ENCODE measurements around the gene NT5DC1.
A peak's percentile ranks its signal among the peaks of the same experiment; 100 is the strongest.

Gene NT5DC1

DNA sequence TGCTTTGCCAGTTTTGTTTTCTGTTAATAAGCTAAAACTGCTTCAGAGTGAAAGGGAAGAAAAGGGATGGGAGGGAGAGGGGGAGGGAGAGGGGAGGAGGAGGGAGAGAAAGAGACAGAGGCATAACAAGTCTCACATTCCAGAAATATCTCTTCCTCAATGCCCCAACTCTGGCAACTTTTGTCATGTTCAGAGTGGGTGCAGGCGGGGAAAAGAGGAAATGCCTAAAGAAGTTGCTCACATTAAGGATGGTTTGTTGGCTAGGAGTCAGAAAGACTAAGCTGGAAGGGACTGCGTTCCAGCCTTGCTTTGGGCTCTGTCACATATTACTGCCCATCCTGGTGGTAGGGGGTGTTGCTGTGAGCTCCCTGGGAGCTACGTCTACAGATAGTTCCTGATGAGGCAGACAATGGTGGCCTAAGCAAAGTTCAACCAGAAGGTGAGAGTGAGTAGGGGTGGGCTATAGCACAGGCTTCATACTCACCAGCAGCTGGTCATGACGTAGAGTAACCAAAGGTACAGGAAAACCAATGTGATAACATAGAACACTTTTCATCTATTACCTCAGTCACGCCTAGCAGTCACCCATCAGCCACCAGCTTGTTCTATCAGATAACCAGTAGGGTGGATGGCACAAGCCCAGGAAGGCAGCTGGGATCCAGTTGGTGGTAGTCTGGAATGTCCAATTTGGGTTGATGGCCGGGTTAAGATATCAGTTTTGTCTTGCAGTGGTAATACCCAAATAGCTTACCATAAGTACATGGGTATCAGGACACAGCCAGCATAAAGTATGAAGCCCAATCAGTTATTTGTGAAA, 151.1 kb downstream of the NT5DC1 start:
- no peak for DNase-seq

DNA sequence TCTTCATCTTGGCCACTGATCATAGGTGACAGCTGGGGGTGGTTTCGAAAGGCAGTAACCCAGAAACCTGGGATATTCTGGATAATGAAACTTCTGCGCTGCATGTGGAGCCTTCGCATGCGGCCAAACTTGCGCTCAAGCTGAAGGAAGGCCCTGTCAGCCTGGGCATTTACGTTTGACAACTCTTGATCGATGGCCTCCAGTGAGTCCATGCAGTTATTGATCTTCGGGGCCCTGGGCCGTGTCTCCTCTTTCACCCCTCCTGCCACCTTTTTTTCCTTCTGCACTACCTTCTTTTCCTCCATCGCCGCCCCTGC, 152.5 kb downstream of the NT5DC1 start:
- no peak for DNase-seq

DNA sequence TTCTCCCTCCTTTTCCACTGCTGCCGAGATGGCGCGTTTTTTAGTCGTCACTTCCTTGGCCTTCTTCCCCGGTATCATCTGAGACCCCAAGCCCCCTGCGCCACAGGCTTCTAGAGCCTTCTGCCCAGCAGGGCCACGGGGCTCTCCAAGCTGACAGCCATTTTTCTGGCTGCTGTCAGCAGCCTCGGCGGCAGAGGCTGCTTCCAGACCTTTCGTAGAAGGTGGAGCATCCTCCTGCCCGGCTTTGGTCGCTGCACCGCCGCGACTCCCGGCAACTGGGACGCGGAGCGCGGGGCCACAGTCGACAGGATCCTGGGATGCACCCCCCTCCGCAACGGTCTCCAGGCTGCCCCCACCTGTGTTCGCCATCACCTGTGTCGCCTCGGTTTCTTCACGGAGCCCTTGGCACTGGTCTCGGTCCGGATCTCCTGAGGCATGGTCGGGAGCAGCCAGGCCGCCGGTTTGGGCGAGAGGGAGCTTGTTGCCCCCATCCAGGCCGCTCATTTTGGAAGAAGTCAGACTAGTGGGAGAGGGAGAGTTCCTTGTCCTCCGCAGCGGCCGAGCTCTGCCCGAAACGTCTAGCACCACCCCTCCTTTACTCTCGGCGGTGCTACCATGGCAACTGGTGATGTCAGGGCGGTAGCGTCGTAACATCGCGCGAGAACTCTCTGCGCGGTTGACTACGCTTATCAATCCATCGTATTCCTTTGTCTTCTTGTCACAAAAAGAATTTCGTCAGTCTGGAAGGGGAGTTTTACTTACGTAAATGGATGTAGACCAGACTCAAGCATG, 153.0 kb downstream of the NT5DC1 start, which contains the start of gene TSPYL4:
TSS of gene TSPYL4 (minus strand) at position 571 of the 792 bp plus-strand sequence. CDS start at position 504, 67 bp downstream.
- peak; percentile 93 for DNase-seq

DNA sequence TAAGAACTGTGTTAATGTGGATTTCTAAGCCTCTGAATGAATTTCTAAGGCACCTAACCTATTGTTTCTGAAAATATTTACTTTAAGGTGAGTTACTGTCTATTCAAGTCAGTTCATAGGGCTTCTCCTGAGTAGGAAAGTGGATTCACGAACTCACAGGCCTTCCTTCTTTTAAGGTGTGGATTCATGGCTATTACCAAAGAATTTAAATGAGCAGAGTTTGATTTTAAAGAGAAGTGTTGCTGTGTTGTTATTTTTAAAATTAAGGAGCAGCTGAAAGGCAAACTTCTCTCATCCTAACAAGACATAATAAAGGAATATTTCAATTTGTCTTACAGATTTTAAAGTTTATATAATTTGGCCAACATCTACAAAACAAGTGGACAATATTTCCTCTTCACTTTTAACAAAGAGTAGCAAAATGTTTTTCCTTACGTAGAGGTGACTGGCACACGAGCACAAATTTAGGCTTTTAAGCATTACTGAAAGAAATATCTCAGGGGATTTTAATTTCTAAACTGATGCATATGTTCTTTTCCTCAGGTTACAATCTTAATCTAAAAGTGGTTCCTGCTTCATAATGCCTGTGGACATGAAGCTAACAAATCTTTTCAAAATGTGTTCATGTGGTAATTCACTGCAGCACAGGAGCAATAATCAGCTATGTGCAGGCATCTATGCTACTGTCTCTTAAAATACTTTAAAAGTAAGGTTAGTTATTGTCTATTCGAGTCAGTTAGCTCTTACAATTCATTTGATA, 153.8 kb downstream of the NT5DC1 start:
- no peak for DNase-seq

DNA sequence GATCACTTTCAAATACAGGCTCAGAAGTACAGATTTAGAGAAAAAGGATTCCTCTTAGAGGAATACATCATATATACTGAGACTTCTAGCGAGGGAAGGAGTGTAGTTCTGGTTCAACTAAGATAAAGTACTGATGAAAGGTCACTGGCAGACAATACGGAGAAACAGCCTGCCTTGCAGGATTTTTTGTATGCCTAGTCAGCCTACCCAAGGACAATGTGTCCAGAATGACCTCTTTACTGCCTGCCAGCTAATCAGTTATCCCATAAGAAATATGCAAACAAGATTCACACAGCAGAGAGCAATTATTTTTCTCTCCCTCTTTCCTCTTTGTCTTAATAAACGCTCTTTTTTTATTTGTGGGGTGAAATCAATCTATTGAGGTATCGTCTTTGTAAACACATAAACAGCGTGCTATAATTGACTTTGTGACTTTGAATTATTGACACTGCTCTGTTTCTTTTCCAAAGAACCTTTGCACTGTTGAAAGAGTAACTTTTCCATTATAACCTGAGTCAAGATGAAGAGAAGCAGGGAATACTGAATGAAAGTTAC, 154.7 kb downstream of the NT5DC1 start:
- no peak for DNase-seq

DNA sequence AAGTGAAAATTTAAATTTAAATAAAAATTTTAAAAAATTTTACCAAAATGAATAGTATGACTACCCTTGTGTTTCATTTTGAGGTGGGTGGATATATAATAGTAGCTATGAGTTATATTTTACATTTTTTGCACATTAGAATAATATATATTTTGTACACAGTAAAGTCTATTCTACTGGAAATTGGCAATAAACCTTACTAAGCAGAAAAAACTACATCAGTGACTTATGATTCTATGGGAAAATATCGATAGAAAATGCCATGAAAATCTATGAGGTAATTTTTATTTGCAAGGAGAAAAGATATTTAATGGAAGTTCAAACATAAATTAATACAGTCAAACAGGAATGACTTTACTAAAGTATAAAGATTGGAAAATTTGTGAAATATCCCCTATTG, 156.0 kb downstream of the NT5DC1 start:
- DNase-seq, result no peak

DNA sequence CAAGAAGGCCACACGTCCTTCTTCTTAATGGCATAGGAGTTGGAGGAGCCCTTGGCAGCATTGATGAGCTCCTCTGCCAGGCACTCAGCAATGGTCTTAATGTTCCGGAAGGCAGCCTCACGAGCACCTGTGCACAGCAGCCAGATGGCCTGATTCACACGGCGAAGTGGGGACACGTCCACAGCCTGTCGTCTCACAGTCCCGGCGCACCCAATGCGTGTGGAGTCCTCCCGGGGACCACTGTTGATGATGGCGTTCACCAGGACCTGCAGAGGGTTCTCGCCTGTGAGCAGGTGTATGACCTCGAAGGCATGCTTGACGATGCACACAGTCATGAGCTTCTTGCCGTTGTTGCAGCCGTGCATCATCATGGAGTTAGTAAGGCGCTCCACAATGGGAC, 157.9 kb downstream of the NT5DC1 start:
- DNase-seq, result no peak

DNA sequence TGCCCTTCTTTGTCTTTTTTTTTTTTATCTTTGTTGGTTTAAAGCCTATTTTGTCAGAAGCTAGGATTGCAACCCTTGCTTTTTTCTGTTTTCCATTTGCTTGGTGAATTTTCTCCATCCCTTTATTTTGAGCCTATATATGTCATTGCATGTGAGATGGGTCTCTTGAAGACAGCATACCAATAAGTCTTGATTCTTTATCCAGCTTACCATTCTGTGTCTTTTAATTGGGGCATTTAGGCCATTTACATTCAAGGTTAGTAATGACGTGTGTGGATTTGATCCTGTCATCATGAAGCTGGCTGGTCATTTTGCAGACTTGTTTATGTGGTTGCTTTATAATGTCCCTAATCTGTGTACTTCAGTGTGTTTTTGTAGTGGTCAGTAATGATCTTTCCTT, 162.7 kb downstream of the NT5DC1 start:
- DNase-seq, result no peak

DNA sequence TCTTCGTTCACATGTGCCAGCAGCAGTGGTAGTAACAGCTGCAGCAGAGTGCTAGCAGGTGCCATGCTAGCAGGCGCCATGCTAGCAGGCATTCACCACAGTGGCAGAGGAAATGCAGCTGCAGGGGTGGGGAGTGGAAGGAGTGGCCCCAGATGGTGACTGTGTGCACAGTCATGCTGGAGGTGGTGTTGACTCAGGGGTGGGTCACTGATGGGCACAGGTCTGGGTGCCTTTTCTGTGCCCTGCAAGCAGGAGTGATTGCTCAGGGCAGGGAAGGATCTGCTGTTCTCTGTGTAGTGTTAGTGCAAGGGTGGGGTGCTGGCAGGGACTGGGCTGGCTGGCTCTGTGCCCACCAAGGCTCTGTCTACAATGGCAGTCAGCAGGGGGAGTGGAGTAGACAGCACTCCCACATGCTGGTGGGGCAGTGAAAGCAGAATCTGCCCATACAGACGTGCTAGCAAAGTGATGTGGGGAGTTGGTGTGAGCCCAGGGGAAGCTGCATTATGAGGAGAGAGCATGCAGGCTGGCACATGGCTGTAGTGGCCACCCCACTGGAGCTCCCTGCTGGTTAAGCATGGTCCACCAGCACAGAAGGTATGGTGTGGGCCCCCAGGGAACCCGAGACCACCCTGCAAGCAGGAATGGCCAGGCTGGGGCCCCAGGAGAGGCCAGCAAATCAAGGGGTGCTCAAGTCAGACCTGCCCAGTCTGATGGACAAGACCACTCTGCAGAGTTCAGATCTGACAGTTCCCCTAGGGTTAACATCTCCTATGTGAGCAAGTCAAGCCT, 164.6 kb downstream of the NT5DC1 start:
- DNase-seq, result no peak

DNA sequence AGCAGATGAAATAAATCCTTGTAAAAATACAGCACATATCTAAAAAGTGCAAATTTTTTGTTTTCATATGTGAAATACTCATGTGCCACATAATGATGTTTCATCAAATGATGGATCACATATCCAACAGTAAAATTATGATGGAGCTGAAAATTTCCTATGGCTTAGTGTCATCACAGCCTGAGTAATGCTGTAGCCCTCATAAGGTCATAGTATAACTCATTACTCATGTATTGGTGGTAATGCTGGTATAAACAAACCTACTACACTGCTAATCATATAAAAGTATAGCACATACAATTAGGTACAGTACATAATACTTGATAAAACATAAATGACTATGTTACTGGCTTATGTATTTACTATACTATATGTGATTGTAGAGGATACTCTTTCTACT, 166.2 kb downstream of the NT5DC1 start:
- DNase-seq, result no peak

DNA sequence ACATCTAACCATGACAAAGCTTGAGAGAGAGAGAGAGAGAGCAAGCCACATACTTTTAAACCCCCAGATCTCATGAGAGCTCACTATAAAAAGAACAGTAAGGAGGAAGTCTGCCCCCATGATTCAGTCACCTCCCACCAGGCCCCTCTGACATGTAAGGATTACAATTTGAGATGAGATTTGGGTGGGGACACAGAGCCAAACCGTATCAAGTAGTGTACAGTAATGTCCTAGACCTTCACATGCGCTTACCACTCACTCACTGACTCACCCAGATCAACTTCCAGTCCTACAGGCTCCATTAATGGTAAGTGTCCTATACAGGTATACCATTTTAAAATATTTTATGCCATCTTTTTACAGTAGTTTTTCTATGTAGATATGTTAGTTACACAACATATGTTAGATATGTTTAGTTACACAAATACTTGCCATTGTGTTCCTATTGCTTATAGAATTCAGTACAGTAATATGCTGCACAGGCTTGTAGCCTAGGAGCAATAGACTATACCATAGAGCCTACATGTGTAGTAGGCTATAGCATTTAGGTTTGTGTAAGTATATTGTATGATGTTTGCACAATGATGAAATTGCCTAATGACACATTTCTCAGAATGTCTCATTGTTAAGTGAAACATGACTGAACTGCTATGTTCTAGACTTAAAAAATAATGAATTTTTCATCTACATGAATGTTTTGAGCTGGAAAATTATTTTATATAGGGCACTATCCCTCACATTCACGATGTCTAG, 167.4 kb downstream of the NT5DC1 start:
- no peak for DNase-seq

DNA sequence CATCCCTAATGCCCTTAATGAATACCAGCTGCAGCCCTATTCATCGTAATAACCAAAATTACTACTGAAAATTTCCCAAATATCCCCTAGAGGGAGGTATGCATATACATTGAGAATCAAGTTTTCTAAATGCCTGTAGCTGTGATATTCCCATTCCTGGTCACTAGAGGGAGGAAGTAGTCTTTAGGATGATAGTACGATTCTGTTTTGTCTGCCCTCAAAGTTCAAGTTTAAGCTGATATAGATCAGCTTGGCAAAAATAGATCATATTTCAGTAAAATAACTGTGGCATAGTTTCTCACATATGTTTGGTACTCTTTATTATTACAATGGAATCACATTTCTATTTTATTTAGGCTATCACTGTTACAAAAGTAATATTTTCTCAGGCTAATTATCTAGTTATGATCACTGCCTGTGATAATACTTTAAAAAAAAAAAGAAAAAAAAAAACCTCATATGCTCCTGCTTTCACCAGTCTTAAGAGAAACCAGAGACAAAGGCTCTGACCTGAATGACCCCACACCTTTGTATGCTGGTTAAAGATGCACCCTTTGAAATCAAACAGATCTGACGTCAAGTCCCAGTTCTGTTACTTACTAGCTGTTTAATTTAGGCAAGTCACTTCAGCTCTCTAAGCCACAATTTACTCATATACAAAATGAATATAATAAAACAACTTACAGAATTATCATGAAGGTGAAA, 168.1 kb downstream of the NT5DC1 start:
- peak; percentile 15 for DNase-seq

DNA sequence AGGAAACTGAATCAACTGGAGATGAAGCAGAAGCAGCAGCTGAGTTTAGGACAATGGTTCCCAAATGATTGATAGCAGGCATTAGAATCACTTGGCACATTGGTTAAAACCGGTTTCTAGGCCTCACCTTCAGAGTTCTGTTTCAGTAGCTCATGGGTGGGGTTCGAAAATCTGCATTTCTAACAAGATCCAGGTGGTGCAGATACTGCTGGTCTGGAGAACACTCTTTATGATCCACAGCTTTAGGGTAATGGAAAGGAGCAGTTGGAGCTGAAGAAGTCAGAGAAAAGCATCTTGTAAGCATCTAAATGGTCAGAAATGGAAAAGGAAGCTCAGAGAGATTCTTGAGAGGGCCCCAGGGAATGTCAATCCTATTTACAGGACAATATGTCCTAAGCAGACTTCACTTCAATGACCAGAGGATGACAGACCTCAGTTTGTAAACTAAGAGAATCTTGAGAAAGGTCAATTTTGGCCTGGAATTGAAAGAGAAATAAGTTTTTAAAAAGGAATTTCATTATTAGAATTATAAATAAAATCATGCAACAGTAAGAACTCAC, 170.6 kb downstream of the NT5DC1 start:
- no peak for DNase-seq

DNA sequence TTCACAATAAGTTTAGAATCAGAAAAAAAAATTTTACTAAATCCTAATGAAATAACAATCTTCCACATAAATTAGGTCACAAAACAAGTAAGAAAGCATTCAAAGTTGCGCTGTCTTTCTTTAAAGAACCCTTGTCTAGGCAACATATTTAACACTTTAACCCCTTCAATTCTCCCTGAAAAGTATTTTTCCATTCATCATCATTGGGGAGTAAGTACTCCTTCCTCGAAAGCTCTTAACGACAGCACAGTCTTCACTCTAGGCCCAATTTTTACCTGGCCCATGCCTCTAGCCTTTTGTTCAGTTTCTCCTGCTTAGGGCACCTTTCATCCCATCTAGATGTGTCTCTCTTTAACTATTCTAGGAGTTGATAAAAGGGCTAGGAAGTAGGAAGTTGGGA, 176.5 kb downstream of the NT5DC1 start:
- no peak for DNase-seq

DNA sequence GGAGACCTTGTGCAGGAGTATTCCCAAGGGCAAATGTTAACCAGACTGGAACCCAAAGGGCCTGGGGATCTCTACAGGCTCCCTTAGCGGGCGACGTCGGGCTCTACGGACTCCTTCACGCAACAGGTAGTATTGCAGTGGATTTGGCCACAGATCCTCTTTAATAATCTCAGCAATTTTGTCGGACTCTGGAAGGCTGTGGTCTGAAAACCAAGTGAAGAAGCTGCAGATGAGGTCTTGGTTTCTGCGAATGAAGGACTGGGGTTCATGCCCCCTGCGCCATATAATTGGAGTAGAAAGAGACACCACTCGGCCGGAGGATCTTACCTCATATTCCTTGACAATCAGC, 177.8 kb downstream of the NT5DC1 start:
- no peak for DNase-seq

DNA sequence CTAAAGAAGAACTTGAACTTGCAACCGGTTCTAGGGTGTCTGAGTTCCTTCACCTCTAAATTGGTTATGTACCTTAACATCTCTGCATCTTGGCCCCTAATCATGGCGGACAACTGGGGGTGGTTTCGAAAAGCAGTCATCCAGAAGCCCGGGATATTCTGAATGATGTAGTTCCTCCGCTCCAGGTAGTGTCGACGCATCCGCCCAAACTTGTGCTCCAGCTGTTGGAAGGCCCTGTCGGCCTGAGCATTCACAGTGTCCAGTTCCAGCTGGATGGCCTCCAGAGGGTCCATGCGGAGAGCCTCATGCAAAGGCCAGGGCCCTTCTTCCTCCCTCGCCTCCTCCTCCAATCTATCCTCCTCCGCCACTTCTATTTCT, 178.2 kb downstream of the NT5DC1 start:
- DNase-seq, result no peak

DNA sequence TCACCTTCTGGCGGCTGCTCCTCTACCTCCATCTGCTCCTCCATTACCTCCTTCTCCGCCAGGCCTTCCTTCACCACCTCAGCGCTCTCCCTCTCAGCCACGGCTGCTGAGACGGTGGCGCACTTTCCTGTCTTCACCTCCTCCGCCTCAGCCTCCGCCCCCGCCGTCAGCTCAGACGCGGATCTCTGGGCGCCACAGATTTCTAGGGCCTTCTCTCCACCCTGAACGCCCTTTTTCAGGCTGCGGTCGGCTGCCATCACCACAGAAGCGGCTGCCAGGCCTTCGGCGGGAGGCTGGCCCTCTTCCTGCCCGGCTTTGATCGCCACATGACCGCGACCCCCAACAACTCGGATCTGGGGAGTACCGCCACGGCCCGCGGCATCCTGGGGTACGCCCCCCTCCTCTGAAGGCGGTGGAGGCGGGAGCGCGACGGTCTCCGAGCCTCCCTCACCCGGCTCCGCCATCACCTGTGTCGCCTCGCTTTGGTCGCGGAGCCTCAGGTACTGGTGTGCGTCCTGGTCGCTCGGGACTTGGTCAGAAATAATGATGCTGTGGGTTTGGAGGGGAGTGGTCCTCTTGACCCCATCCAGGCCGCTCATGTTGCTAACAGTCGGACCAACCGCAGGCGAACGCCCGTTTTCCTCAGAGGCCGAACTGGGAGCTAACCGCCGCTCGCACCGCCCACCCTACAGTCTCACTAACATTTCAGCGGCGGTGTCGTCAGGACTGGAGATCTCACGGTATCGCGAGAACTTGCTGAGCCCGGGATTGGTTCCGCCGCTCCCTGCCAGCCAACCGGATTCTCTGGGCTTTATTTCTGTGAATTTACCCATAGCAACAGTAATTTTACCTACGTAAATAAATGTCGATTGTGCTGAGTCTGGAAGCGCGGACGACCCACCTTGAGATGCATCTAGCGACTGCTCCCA, 178.8 kb downstream of the NT5DC1 start, which contains the start of gene TSPYL1:
TSS of gene TSPYL1 (minus strand) at position 699 of the 929 bp plus-strand sequence. CDS start at position 599, 100 bp downstream.
- peak; percentile 93 for DNase-seq

DNA sequence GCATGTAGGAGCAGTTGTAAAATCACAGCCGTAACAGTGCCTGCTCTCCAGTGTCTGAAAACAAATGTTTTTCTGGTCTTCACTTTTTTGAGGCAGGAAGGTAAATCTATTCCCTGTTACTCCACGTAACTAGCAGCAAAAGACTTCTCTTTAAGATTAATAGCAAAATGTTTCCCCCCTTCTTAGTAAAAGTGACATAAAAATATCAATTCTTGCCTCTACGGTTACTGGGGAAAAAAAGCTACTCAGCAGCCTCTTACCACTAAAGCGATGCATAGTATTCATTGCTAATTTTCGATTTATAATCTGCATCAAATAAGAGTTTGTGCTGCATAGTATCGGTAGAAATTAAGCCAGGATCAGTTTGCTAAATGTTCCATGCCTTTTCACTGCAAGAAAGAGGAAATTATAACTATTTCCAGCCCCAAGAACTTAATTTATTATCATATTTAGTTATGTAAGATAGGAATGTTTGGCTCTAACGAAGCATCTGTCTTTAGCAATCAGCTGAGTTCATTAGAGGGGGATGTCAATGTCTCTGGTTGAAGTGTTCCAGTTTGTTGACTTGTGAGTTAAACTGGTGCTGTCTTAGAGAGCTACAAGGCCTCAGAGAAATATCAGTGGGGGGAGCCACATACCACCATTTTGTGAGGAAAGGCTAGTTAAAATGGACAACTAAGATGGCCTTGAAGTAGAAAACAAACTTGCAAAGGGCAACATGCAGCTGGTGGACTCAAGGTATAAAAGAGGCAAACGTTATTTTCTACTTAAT, 179.7 kb downstream of the NT5DC1 start:
- DNase-seq, result no peak

DNA sequence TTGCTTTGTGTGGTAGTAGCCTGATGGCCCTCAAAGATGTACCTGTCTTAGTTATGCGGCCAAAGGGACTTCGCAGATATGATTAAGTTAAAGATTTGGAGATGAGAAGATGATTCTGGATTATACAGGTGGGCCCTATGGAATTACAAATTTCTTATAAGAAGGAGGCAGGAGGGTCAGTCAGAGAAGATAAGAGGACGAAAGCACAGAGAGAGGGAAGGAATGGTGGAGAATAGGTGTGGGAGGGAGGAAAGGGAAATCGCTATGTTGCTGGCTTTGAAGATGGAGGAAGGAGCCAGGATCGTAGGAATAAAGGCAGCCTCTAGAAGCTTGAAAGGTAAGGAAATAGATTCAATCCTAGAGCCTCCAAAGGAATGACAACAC, 180.3 kb downstream of the NT5DC1 start:
- no peak for DNase-seq

Data from NCI-H1092 (cell line).